Ovary (tissue), 9 donors: ENCODE results near the gene ACLY. TPM values are rescaled to one million over a fixed set of nuclear protein-coding genes. Genes with fewer than 3 reads are reported as not detected.

Source experiments
- DNase-seq, 5 donors: peaks; one replicate each; pipeline ENCODE4 v3.0.0-alpha.2; 2019 to 2020
- H3K27ac ChIP-seq, 2 donors: fragments of 200-600 bp; one replicate each; pipeline versions ENCODE4 v1.5.1 to v1.8.0; 2019 to 2022
- H3K27me3 ChIP-seq: fragments of 200-600 bp; one replicate; pipeline ENCODE4 v1.8.0; 2022
- H3K36me3 ChIP-seq: fragments of 200-600 bp; sonication (generic); one replicate; pipeline ENCODE4 v1.5.1; 2019
- H3K4me1 ChIP-seq: one replicate; pipeline ENCODE4 v1.8.1; 2013; ENCODE audit warnings: mild to moderate bottlenecking, moderate library complexity; ENCODE audit not compliant: insufficient read depth
- H3K4me3 ChIP-seq: fragments of 200-600 bp; sonication (generic); one replicate; pipeline ENCODE4 v1.5.1; 2017
- H3K9me3 ChIP-seq, 2 donors: fragments of 200-600 bp in 1 of 2; sonication (generic) in 1 of 2; one replicate each; pipeline versions ENCODE4 v1.5.1 to v1.8.1; 2013 to 2019; ENCODE audit warnings: mild to moderate bottlenecking in 1 of 2, moderate library complexity in 1 of 2
- EP300 ChIP-seq: sonication (generic); formaldehyde crosslinking; IDR thresholded peaks from one replicate; pipeline ENCODE4 v1.6.1; 2017; ENCODE audit warnings: antibody characterized with exemption
- POLR2A ChIP-seq: fragments of 450-650 bp; IDR thresholded peaks from one replicate; pipeline ENCODE4 v1.6.1; 2017; ENCODE audit warnings: antibody characterized with exemption, mild to moderate bottlenecking, moderate library complexity
- WGBS, 3 donors: extraction: QIAGEN DNeasy Blood & Tissue Kit in 1 of 3; methylation state at CpG; one replicate each; pipeline versions ENCODE4 v1.1.5 to v1.1.7; 2013 to 2017; 5-methylcytosine and 5-hydroxymethylcytosine counted together
- intact Hi-C, 4 donors: fragments of 100-400 bp; cut with DNase I; formaldehyde crosslinking; loops; one replicate each; pipeline versions ENCODE4 v1.11.0 to v1.15.1; 2022 to 2023
- polyA plus RNA-seq, 2 donors: library from polyadenylated mRNA; stranded (reverse); fragments of 200-250 nt in 1 of 2; fragments of 350-450 nt in 1 of 2; fragmentation: Illumina TruSeq in 1 of 2; extraction: RNeasy Lipid Tissue Mini Kit (QIAGEN cat#74804) in 1 of 2; gene quantifications; one replicate each; pipeline ENCODE4 v1.2.3, GENCODE V29; 2013 to 2014
- total RNA-seq, 7 donors: library from RNA; depleted of rRNA in 2 of 7; stranded (reverse); fragments of >200 nt in 2 of 7; fragmentation: NEBNext Ultra II Directional in 3 of 7; extraction: Animal tissue kit (Norgen Biotek cat#: 25700) in 3 of 7; gene quantifications; one replicate each; pipeline versions ENCODE4 v1.1.0 to v1.2.4, GENCODE V29; 2016 to 2023
- TF ChIP-seq, protein P1 (sequence below), 3 donors: fragments of 450-650 bp in 2 of 3; fragments of 200-600 bp in 1 of 3; IDR thresholded peaks; one replicate each; pipeline versions ENCODE4 v1.5.1 to v1.8.0; 2016 to 2022; ENCODE audit warnings: antibody characterized with exemption in 3 of 3, mild to moderate bottlenecking in 1 of 3
- donor health status: DM: no; HTN: no; CAD: no; lungs with moderate emphysema.
- donor health status: DM: no; HTN: no; CAD: no.
- donor health status: Bipolar disorder and iron deficiency.
- donor health status: DM: yes; HTN: yes; CAD: no.
- donor health status: DM: no; HTN: no; CAD: no.
- donor health status: DM: yes; HTN: yes; CAD: no.

The ACLY gene
- total and polyA plus RNA-seq, 9 donors: 23.6 to 119 (median 53.4) TPM

- TF ChIP-seq EP300 (no peak), POLR2A (no peak)
- TF ChIP-seq, protein P1, sequence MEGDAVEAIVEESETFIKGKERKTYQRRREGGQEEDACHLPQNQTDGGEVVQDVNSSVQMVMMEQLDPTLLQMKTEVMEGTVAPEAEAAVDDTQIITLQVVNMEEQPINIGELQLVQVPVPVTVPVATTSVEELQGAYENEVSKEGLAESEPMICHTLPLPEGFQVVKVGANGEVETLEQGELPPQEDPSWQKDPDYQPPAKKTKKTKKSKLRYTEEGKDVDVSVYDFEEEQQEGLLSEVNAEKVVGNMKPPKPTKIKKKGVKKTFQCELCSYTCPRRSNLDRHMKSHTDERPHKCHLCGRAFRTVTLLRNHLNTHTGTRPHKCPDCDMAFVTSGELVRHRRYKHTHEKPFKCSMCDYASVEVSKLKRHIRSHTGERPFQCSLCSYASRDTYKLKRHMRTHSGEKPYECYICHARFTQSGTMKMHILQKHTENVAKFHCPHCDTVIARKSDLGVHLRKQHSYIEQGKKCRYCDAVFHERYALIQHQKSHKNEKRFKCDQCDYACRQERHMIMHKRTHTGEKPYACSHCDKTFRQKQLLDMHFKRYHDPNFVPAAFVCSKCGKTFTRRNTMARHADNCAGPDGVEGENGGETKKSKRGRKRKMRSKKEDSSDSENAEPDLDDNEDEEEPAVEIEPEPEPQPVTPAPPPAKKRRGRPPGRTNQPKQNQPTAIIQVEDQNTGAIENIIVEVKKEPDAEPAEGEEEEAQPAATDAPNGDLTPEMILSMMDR (IDR thresholded peaks at IDR 0.05): no peak
- Histone ChIP-seq H3K27me3 (no peaks in the 10 kb centered on the region), H3K9me3 (no peaks in the 10 kb centered on the region), H3K36me3 (no peaks in the 10 kb centered on the region), H3K27ac (no peak overlapping the region), H3K4me1 (peaks cover 2% of the 10 kb centered on the region), H3K4me3 (no peak overlapping the region)
- intact Hi-C loops: no loop called here
- DNase-seq: no peak
- WGBS, 3 donors: 41 to 52% (median 43%) methylated on average over 2 of the region's 2 CpGs
These were observed 40.2 kb upstream of the ACLY start for GRCh38 chr17:41959030-41959335.

GRCh38 chr17:41957869-41958439 is 39.2 kb upstream of the ACLY start:
- Histone ChIP-seq H3K36me3 (no peaks in the 10 kb centered on the region), H3K27me3 (no peaks in the 10 kb centered on the region), H3K4me3 (no peak overlapping the region), H3K4me1 (peaks cover 2% of the 10 kb centered on the region), H3K27ac (no peak overlapping the region), H3K9me3 (no peaks in the 10 kb centered on the region)
- no peak for DNase-seq
- intact Hi-C loops: no loop called here
- no peak for TF ChIP-seq POLR2A
- TF ChIP-seq EP300: no peak
- TF ChIP-seq, protein P1 (IDR thresholded peaks at IDR 0.05): no peak
- WGBS, 3 donors: 85 to 88% (median 87%) methylated on average over 6 of the region's 6 CpGs

DNA sequence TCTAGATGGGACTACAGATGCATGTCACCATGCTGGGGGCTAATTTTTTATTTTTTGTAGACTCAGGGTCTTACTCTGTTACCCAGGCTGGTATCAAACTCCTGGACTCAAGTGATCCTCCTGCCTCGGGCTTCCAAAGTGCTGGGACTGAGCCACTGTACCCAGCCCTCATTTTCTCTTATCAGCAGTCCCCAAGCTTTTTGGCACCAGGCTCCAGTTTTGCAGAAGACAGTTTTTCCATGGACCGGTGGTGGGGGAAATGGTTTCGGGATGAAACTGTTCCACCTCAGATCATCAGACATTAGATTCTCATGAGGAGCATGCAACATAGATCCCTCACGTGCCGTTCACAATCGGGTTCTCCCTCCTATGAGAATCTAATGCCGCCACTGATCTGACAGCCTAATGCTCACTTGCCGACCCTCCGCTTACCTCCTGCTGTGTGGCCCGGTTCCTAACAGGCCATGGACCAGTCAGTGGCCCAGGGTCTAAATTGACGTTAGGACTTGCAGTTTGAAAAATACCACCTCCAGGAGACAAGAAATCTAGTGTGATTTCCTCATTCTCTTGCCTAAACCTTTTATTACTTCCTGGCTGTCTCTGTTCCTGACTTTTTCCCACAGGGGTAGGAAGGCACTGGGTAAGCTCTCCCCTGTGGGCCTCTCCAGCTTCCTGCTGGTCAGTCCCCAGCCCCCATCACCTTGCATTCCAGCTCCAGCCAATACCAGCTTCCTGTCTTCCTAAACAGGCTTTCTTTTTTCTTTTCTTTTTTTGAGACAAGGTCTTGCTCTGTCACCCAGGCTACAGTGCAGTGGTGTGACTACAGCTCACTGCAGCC is 38.5 kb upstream of the ACLY start:
- 74 to 83% (median 82%) methylated on average over 11 of the region's 11 CpGs for WGBS, 3 donors
- intact Hi-C loops: no loop called here
- no peak for DNase-seq
- Histone ChIP-seq H3K4me3 (no peak overlapping the region), H3K36me3 (no peaks in the 10 kb centered on the region), H3K27me3 (no peaks in the 10 kb centered on the region), H3K9me3 (no peaks in the 10 kb centered on the region), H3K27ac (no peak overlapping the region), H3K4me1 (peaks cover 2% of the 10 kb centered on the region)
- TF ChIP-seq, protein P1 (IDR thresholded peaks at IDR 0.05): no peak
- TF ChIP-seq POLR2A (no peak), EP300 (no peak)

DNA sequence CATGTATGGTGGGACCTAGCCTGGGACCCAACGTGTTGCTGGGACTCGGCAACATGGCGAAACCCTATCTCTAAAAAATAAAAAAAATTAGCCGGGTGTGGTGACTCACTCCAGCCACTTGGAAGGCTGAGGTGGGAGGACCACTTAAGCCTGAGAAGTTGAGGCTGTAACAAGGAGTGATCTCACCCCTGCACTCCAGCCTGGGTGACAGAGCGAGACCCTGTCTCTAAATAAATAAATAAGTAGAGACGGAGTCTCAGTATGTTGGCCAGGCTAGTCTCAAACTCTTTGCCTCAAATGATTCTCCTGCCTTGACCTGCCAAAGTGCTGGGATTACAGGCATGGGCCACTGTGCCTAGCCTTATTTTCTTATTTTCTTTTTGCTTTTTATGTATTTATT is 37.8 kb upstream of the ACLY start:
- no peak overlapping the region for H3K4me3 ChIP-seq
- no peaks in the 10 kb centered on the region for H3K27me3 ChIP-seq
- H3K9me3 ChIP-seq: no peaks in the 10 kb centered on the region
- no peak overlapping the region for H3K27ac ChIP-seq
- no peak for DNase-seq
- intact Hi-C loops: no loop called here
- WGBS, 3 donors: 88 to 92% (median 89%) methylated on average over 6 of the region's 6 CpGs
- TF ChIP-seq, protein P1 (IDR thresholded peaks at IDR 0.05): no peak
- TF ChIP-seq EP300: no peak
- no peak for TF ChIP-seq POLR2A
- H3K4me1 ChIP-seq: peaks cover 2% of the 10 kb centered on the region
- H3K36me3 ChIP-seq: no peaks in the 10 kb centered on the region
